HG03139 (cell line): ENCODE measurements around the gene UVSSA.
"Not testable (repeated sequence)": the region's sequence is repeated elsewhere in the genome, so short reads cannot be mapped to it uniquely, and the experiment has no call there.

Experiments
- ATAC-seq: cut with Tn5 transposase; IDR thresholded peaks from one replicate; pipeline ENCODE4 v1.9.1; 2021; ENCODE audit not compliant: unreplicated experiment

Gene UVSSA

GRCh38 chr4:1417522-1418390 is 70.7 kb downstream of the UVSSA start:
- no peak for ATAC-seq

- ATAC-seq = no peak
Measured at GRCh38 chr4:1418494-1419285, 71.7 kb downstream of the UVSSA start.

- ATAC-seq = no peak
Measured at GRCh38 chr4:1419708-1420107, 72.7 kb downstream of the UVSSA start.

- ATAC-seq = no peak
Measured at GRCh38 chr4:1421657-1422056, 74.6 kb downstream of the UVSSA start.

- ATAC-seq = no peak
Measured at GRCh38 chr4:1427010-1427409, 80.0 kb downstream of the UVSSA start.

GRCh38 chr4:1443688-1444172 is 96.7 kb downstream of the UVSSA start:
- not testable (repeated sequence) for ATAC-seq
